Measurements from ENCODE around the gene MTNR1B. TPM values are rescaled to one million over a fixed set of nuclear protein-coding genes. Genes with fewer than 3 reads are reported as not detected.

The MTNR1B gene
- polyA plus RNA-seq (2012; rRNA removed) = not detected in 2 replicates
- not detected in 2 replicates for polyA plus RNA-seq (2012; cell fraction: cytosol; rRNA removed)
- 0.14 TPM in 1 of 2 replicates, not detected in the other for polyA plus RNA-seq (2012; cell fraction: nucleus; rRNA removed)

GRCh38 chr11:92969634-92970347 lies at the start of gene MTNR1B:
TSS of gene MTNR1B (plus strand) at chr11:92969651. CDS start at chr11:92969726, 75 bp downstream.
- Histone ChIP-seq H3K36me3 (replicated peaks in 1 of 2; ENCODE audit: control insufficient read depth in 1 of 2, insufficient read depth in 2 of 2, low read length in 1 of 2) (no peaks in the 10 kb centered on the region), H2AFZ (ENCODE audit: low read depth) (no peak within 1 kb of the TSS), H3K9me3 (no peaks in the 10 kb centered on the region), H3K79me2 (ENCODE audit: insufficient read depth) (no peaks in the 10 kb centered on the region), H3K27me3 (ENCODE audit: insufficient read depth) (no peaks in the 10 kb centered on the region), H3K9ac (no peak within 1 kb of the TSS), H4K20me1 (ENCODE audit: insufficient read depth) (no peaks in the 10 kb centered on the region), H3K4me1 (ENCODE audit: control insufficient read depth in 1 of 2, insufficient read depth in 2 of 2, low read depth in 1 of 2, low read length in 1 of 2) (peaks cover 0 to 17% of the 10 kb centered on the region in 2 experiments; a peak in 2 of 4 replicates), H3K27ac (ENCODE audit: low read depth in 2 of 2, low read length in 1 of 2) (no peak within 1 kb of the TSS), H3F3A (replicated peaks; ENCODE audit: insufficient read depth) (no peaks in the 10 kb centered on the region), H3K9me2 (no peaks in the 10 kb centered on the region), H3K4me3 (ENCODE audit: low read depth in 2 of 2, low read length in 1 of 2) (peak within 1 kb of the TSS in 1 of 2 experiments; percentile 28; a peak in 2 of 4 replicates), H3K4me2 (no peak within 1 kb of the TSS)
- TF ChIP-seq, protein P1, sequence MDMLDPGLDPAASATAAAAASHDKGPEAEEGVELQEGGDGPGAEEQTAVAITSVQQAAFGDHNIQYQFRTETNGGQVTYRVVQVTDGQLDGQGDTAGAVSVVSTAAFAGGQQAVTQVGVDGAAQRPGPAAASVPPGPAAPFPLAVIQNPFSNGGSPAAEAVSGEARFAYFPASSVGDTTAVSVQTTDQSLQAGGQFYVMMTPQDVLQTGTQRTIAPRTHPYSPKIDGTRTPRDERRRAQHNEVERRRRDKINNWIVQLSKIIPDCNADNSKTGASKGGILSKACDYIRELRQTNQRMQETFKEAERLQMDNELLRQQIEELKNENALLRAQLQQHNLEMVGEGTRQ (IDR thresholded peaks at IDR 0.05; ENCODE audit: borderline replicate concordance, low read depth, low read length) = no peak
- no peak for TF ChIP-seq NRF1 (IDR thresholded peaks at IDR 0.05; ENCODE audit: low read depth, low read length)
- CTCF ChIA-PET = interaction anchor here (0.8 to 2.7 kb wide), 4 partner anchors 8 to 256 kb away, joined by 6 to 13 read pairs (median 8); no protein-coding TSS in a partner anchor
- 63% methylated on average over 33 of the region's 58 CpGs for WGBS (ENCODE audit: low lambda C conversion rate)
- POLR2A ChIA-PET = interaction anchor here (1.2 kb wide), 1 partner anchor 9 kb away, joined by 3 read pairs; no protein-coding TSS in a partner anchor
- peak; percentile 74 for DNase-seq

DNA sequence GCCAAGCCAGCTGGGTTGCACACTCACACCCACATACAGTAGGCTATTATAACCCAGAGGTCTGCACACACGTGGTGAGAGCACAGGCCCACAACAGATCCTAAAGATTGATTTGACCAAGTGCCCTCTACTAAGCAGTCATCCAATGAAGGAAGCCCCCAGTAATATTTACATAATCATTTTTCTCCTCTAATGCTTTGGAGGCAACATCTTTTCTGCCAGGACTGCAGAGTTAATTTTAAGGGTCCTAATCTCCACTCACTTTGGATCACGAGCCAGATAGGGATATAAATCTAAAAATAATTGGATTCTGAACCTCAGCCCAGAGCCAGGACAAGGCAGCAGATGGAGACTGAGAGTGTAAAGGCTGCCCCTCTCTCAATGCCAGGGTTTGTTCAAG lies 49.1 kb upstream of the MTNR1B start:
- Histone ChIP-seq H3K36me3 (replicated peaks in 1 of 2; ENCODE audit: control insufficient read depth in 1 of 2, insufficient read depth in 2 of 2, low read length in 1 of 2) (no peaks in the 10 kb centered on the region), H3K27ac (ENCODE audit: low read depth in 2 of 2, low read length in 1 of 2) (peak overlapping the region in 1 of 2 experiments; percentile 19; a peak in 2 of 4 replicates), H3K9me3 (no peaks in the 10 kb centered on the region), H2AFZ (ENCODE audit: low read depth) (no peak overlapping the region), H3K27me3 (ENCODE audit: insufficient read depth) (no peaks in the 10 kb centered on the region), H4K20me1 (ENCODE audit: insufficient read depth) (no peaks in the 10 kb centered on the region), H3K9ac (no peak overlapping the region), H3K9me2 (no peaks in the 10 kb centered on the region), H3K79me2 (ENCODE audit: insufficient read depth) (no peaks in the 10 kb centered on the region), H3K4me3 (ENCODE audit: low read depth in 2 of 2, low read length in 1 of 2) (no peak overlapping the region), H3K4me2 (no peak overlapping the region), H3F3A (replicated peaks; ENCODE audit: insufficient read depth) (no peaks in the 10 kb centered on the region), H3K4me1 (ENCODE audit: control insufficient read depth in 1 of 2, insufficient read depth in 2 of 2, low read depth in 1 of 2, low read length in 1 of 2) (peaks cover 0 to 11% of the 10 kb centered on the region in 2 experiments; a peak in 2 of 4 replicates)
- ChIA-PET POLR2A (interaction anchor here (0.9 kb wide), 1 partner anchor 12 kb away, joined by 3 read pairs; no protein-coding TSS in a partner anchor), CTCF (interaction anchor here (4.7 kb wide), 1 partner anchor 22 kb away, joined by 15 read pairs; no protein-coding TSS in a partner anchor)
- peak; percentile 64 for DNase-seq
- 0% methylated on average over 2 of the region's 2 CpGs for WGBS (ENCODE audit: low lambda C conversion rate)
- TF ChIP-seq TEAD4 (IDR thresholded peaks at IDR 0.05; ENCODE audit: borderline replicate concordance, insufficient read depth) (no peak), GATA2 (CRISPR knock-in tag; IDR thresholded peaks at IDR 0.05) (peak; percentile 67; the same call in 1 of the 2 replicates), NFIC (IDR thresholded peaks at IDR 0.05; ENCODE audit: borderline replicate concordance) (no peak), IRF3 (IDR thresholded peaks at IDR 0.05; ENCODE audit: low read depth, low read length) (no peak), EP300 (IDR thresholded peaks at IDR 0.05; ENCODE audit: borderline replicate concordance in 1 of 2, low read depth in 1 of 2, low read length in 1 of 2) (peak in 1 of 2 experiments; percentile 83; a peak in 2 of 4 replicates), CHD2 (IDR thresholded peaks at IDR 0.05; ENCODE audit: low read length, partially characterized antibody) (peak; percentile 67), MXI1 (IDR thresholded peaks at IDR 0.05; ENCODE audit: low read depth, low read length) (peak; percentile 72), RCOR1 (IDR thresholded peaks at IDR 0.05; ENCODE audit: low read length) (peak; percentile 64; the same call in 1 of the 2 replicates), SIN3A (IDR thresholded peaks at IDR 0.05; ENCODE audit: borderline replicate concordance, low read depth, low read length) (no peak)

Measured in SK-N-SH (cell line).